ENCODE data around the gene BCL10. TPM values are rescaled to one million over a fixed set of nuclear protein-coding genes. Genes with fewer than 3 reads are reported as not detected.

The BCL10 gene
- polyA plus RNA-seq, 1 of the 3 experiments (the other 2 are of a cell fraction): 5.8 TPM

DNA sequence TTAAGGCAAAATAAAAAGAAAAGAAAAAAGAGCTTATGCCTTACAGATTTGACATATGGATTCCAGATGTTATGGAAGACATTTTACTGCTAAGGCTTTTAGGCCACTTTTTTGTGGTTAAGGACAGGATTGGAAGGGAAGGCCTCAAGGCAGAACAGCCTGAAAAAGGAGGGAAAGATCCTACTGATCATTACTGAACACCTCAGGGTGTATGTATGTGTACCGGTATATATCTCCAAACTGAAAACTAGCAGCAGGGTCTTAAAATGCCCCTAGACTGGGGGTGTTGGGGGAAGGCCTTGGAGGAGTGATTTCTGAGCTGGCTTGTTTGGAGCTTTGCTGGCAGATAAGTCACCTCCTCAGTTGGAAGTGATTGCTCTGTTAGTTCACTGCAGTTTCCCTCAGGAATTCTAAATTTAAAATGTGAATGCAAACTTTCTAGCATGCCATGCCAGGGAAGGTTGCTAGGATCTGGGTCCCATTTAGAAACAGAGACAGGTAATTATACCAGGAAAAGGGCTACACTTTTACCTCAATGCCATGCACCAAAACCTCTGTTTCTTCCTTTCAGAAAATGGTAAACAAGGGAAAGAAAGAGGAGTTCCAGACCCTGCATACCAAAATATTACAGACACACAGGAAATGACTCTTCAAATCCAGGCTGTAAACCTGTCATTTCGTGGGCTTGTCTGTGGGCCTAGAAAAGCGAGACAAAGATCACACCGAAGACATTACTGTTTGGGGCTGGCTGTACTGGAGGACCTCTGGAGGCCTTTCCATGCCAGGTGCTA is 32.0 kb downstream of the BCL10 start:
- Histone ChIP-seq H3K27me3 (ENCODE audit: insufficient read depth) (no peaks in the 10 kb centered on the region), H3K36me3 (replicated peaks in 1 of 2; ENCODE audit: control insufficient read depth in 1 of 2, insufficient read depth in 2 of 2, low read length in 1 of 2) (no peaks in the 10 kb centered on the region), H3K4me3 (ENCODE audit: low read depth in 2 of 2, low read length in 1 of 2) (no peak overlapping the region), H3K79me2 (ENCODE audit: insufficient read depth) (no peaks in the 10 kb centered on the region), H3K27ac (ENCODE audit: low read depth in 2 of 2, low read length in 1 of 2) (peak overlapping the region in 1 of 2 experiments; percentile 75; a peak in 2 of 4 replicates), H2AFZ (ENCODE audit: low read depth) (peak overlapping the region; percentile 78; the same call in 1 of the 2 replicates), H4K20me1 (ENCODE audit: insufficient read depth) (no peaks in the 10 kb centered on the region), H3K9ac (no peak overlapping the region), H3K9me3 (no peaks in the 10 kb centered on the region), H3K4me2 (0 out of 2 replicates have a peak overlapping the region, but pooled peaks have one; percentile 23), H3K4me1 (ENCODE audit: control insufficient read depth in 1 of 2, insufficient read depth in 2 of 2, low read depth in 1 of 2, low read length in 1 of 2) (peaks cover 10 to 34% of the 10 kb centered on the region in 2 experiments; a peak in 3 of 4 replicates), H3F3A (replicated peaks; ENCODE audit: insufficient read depth) (no peaks in the 10 kb centered on the region), H3K9me2 (no peaks in the 10 kb centered on the region)
- peak; percentile 21 for DNase-seq
- ChIA-PET POLR2A (no interaction called here), CTCF (interaction anchor here (1.0 to 4.3 kb wide), 6 partner anchors 11 to 299 kb away, joined by 3 to 23 read pairs (median 9); partner anchors contain the start of gene C1orf52)
- peak; percentile 31; the same call in 1 of the 2 replicates for TF ChIP-seq PBX3 (IDR thresholded peaks at IDR 0.05)
- TF ChIP-seq SMC3 (IDR thresholded peaks at IDR 0.05; ENCODE audit: low read depth, low read length): no peak
- 53% methylated on average over 4 of the region's 4 CpGs for WGBS (ENCODE audit: low lambda C conversion rate)

DNA sequence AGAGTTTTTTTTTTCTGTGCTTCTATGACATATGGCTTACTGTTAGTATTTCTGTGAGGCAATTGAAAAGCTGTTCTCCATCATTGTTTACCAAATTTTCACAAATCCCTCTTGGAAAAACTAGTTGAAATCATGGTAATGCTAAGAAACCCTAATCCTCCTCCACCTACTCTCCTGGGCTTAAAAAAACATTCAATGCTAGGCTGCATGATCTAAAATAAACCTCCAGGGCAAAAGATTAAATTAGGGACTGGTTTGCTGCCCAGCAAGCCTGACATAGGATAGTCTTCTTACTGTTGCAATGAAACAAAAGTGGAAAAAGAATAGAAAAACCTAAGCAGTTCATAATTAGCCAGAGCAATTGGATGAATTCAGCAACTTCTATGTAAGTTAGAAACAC is 33.1 kb downstream of the BCL10 start:
- H3K9ac ChIP-seq: no peak overlapping the region
- H3K27ac ChIP-seq (ENCODE audit: low read depth in 2 of 2, low read length in 1 of 2): no peak overlapping the region
- DNase-seq: no peak
- H3K4me3 ChIP-seq (ENCODE audit: low read depth in 2 of 2, low read length in 1 of 2): no peak overlapping the region
- H4K20me1 ChIP-seq (ENCODE audit: insufficient read depth): no peaks in the 10 kb centered on the region
- H2AFZ ChIP-seq (ENCODE audit: low read depth): no peak overlapping the region
- ChIA-PET CTCF (interaction anchor here (2.2 to 4.3 kb wide), 4 partner anchors 12 to 298 kb away, joined by 6 to 23 read pairs (median 9); no protein-coding TSS in a partner anchor), POLR2A (no interaction called here)
- H3K4me1 ChIP-seq (ENCODE audit: control insufficient read depth in 1 of 2, insufficient read depth in 2 of 2, low read depth in 1 of 2, low read length in 1 of 2): peaks cover 10 to 34% of the 10 kb centered on the region in 2 experiments; a peak in 3 of 4 replicates
- H3K9me3 ChIP-seq: no peaks in the 10 kb centered on the region
- no peaks in the 10 kb centered on the region for H3K36me3 ChIP-seq (replicated peaks in 1 of 2; ENCODE audit: control insufficient read depth in 1 of 2, insufficient read depth in 2 of 2, low read length in 1 of 2)
- H3K4me2 ChIP-seq: no peak overlapping the region
- no peaks in the 10 kb centered on the region for H3K79me2 ChIP-seq (ENCODE audit: insufficient read depth)
- TF ChIP-seq SIN3A (IDR thresholded peaks at IDR 0.05; ENCODE audit: borderline replicate concordance, low read depth, low read length) (no peak), SMC3 (IDR thresholded peaks at IDR 0.05; ENCODE audit: low read depth, low read length) (no peak), FOXJ3 (CRISPR knock-in tag; IDR thresholded peaks at IDR 0.05) (no peak), CTCF (IDR thresholded peaks at IDR 0.05) (no peak), TAF1 (IDR thresholded peaks at IDR 0.05; ENCODE audit: borderline replicate concordance, low read depth, low read length) (no peak), MEF2A (IDR thresholded peaks at IDR 0.05; ENCODE audit: borderline replicate concordance, low read depth) (no peak), JUND (IDR thresholded peaks at IDR 0.05) (no peak), GATA2 (CRISPR knock-in tag; IDR thresholded peaks at IDR 0.05) (no peak), RCOR1 (IDR thresholded peaks at IDR 0.05; ENCODE audit: low read length) (no peak), USF2 (IDR thresholded peaks at IDR 0.05; ENCODE audit: borderline replicate concordance, low read depth, low read length) (no peak), POLR2AphosphoS5 (IDR thresholded peaks at IDR 0.05; ENCODE audit: low read depth, low read length) (no peak), FOSL2 (IDR thresholded peaks at IDR 0.05; ENCODE audit: borderline replicate concordance, low read depth) (no peak), EZH2phosphoT487 (IDR thresholded peaks at IDR 0.05; ENCODE audit: borderline replicate concordance, low read depth) (no peak), TEAD4 (IDR thresholded peaks at IDR 0.05; ENCODE audit: borderline replicate concordance, insufficient read depth) (no peak), FOXM1 (IDR thresholded peaks at IDR 0.05; ENCODE audit: low read depth) (no peak), RXRA (IDR thresholded peaks at IDR 0.05; ENCODE audit: borderline replicate concordance, low read depth) (no peak)
- TF ChIP-seq, protein P1, sequence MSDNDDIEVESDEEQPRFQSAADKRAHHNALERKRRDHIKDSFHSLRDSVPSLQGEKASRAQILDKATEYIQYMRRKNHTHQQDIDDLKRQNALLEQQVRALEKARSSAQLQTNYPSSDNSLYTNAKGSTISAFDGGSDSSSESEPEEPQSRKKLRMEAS (IDR thresholded peaks at IDR 0.05; ENCODE audit: low read depth): no peak
- TF ChIP-seq, protein P2, sequence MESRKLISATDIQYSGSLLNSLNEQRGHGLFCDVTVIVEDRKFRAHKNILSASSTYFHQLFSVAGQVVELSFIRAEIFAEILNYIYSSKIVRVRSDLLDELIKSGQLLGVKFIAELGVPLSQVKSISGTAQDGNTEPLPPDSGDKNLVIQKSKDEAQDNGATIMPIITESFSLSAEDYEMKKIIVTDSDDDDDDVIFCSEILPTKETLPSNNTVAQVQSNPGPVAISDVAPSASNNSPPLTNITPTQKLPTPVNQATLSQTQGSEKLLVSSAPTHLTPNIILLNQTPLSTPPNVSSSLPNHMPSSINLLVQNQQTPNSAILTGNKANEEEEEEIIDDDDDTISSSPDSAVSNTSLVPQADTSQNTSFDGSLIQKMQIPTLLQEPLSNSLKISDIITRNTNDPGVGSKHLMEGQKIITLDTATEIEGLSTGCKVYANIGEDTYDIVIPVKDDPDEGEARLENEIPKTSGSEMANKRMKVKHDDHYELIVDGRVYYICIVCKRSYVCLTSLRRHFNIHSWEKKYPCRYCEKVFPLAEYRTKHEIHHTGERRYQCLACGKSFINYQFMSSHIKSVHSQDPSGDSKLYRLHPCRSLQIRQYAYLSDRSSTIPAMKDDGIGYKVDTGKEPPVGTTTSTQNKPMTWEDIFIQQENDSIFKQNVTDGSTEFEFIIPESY (IDR thresholded peaks at IDR 0.05; ENCODE audit: borderline replicate concordance, low read depth): no peak
- no peaks in the 10 kb centered on the region for H3K9me2 ChIP-seq
- no peaks in the 10 kb centered on the region for H3K27me3 ChIP-seq (ENCODE audit: insufficient read depth)
- H3F3A ChIP-seq (replicated peaks; ENCODE audit: insufficient read depth): no peaks in the 10 kb centered on the region

Data from SK-N-SH (cell line).